ENCODE results near the gene TSPYL1. TPM values are rescaled to one million over a fixed set of nuclear protein-coding genes. Genes with fewer than 3 reads are reported as not detected.

TSPYL1 gene
- total and polyA plus RNA-seq, 8 donors, result 61.9 to 100 (median 81.5) TPM

DNA sequence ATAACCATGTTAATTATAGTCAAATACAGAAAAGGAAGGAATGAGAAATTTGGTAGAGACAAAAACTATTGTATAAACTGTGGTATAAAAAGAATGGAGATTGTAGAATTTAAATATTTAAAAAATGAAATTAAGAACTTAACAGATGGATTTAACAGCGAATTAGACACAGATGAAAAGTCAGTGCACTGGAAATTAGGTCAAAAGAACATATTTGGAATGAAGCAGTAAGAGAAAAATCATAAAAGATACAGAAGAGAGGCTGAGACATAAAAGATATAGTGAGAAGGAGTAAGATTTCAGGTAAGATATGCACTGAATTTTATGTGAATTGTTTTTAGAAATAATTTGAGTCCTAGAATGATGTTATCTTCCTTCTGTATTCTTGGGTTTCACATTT is 39.9 kb downstream of the TSPYL1 start:
- no peak for ATAC-seq
- TF ChIP-seq, protein P1, sequence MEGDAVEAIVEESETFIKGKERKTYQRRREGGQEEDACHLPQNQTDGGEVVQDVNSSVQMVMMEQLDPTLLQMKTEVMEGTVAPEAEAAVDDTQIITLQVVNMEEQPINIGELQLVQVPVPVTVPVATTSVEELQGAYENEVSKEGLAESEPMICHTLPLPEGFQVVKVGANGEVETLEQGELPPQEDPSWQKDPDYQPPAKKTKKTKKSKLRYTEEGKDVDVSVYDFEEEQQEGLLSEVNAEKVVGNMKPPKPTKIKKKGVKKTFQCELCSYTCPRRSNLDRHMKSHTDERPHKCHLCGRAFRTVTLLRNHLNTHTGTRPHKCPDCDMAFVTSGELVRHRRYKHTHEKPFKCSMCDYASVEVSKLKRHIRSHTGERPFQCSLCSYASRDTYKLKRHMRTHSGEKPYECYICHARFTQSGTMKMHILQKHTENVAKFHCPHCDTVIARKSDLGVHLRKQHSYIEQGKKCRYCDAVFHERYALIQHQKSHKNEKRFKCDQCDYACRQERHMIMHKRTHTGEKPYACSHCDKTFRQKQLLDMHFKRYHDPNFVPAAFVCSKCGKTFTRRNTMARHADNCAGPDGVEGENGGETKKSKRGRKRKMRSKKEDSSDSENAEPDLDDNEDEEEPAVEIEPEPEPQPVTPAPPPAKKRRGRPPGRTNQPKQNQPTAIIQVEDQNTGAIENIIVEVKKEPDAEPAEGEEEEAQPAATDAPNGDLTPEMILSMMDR (IDR thresholded peaks at IDR 0.05), result no peak

GRCh38 chr6:116239256-116239655 is 40.5 kb downstream of the TSPYL1 start:
- Histone ChIP-seq H3K36me3 (peaks cover 0 to 9% of the 10 kb centered on the region in 2 donors), H3K4me1 (no peaks in the 10 kb centered on the region), H3K27ac (no peak overlapping the region), H3K9me3 (no peaks in the 10 kb centered on the region), H3K4me3 (no peak overlapping the region), H3K27me3 (no peaks in the 10 kb centered on the region)
- ATAC-seq (no peak), DNase-seq (no peak)
- intact Hi-C loops (cut with DNase I), result no loop called here
- TF ChIP-seq, protein P1 (IDR thresholded peaks at IDR 0.05), result no peak

More for the DNA sequence above, 39.9 kb downstream of the TSPYL1 start:
- H3K9me3 ChIP-seq, result no peaks in the 10 kb centered on the region
- no peak overlapping the region for H3K4me3 ChIP-seq
- intact Hi-C loops (cut with DNase I), result no loop called here
- no peaks in the 10 kb centered on the region for H3K4me1 ChIP-seq
- no peak for DNase-seq
- H3K36me3 ChIP-seq, result peaks cover 0 to 9% of the 10 kb centered on the region in 2 donors
- H3K27ac ChIP-seq, result no peak overlapping the region
- H3K27me3 ChIP-seq, result no peaks in the 10 kb centered on the region

DNA sequence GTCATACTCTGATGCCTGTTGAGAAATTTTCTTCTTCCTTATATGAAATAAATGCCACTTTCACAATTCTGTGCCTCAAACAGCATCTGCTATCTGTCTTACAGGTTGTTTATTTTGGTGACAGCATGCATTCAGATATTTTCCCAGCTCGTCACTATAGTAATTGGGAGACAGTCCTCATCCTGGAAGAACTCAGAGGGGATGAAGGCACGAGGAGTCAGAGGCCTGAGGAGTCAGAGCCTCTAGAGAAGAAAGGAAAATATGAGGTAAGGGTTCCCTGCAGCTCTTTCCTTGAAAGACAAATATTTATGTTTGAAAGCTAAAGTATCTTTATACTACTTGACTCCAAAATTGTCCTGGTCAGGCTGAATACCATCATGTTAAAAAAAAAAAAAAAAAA is 41.6 kb downstream of the TSPYL1 start:
- no peak for ATAC-seq
- intact Hi-C loops (cut with DNase I), result no loop called here
- no peak overlapping the region for H3K27ac ChIP-seq
- H3K36me3 ChIP-seq, result peaks cover 0 to 9% of the 10 kb centered on the region in 2 donors
- TF ChIP-seq, protein P1 (IDR thresholded peaks at IDR 0.05), result no peak
- H3K4me3 ChIP-seq, result no peak overlapping the region
- no peak for DNase-seq
- H3K9me3 ChIP-seq, result no peaks in the 10 kb centered on the region
- no peaks in the 10 kb centered on the region for H3K27me3 ChIP-seq
- H3K4me1 ChIP-seq, result no peaks in the 10 kb centered on the region

- H3K27me3 ChIP-seq, result no peaks in the 10 kb centered on the region
- H3K4me3 ChIP-seq, result no peak overlapping the region
- no peak for ATAC-seq
- H3K4me1 ChIP-seq, result no peaks in the 10 kb centered on the region
- peak in 1 of 4 donors; percentile 36 for DNase-seq
- TF ChIP-seq, protein P1 (IDR thresholded peaks at IDR 0.05), result no peak
- no peak overlapping the region for H3K27ac ChIP-seq
- no peaks in the 10 kb centered on the region for H3K9me3 ChIP-seq
- intact Hi-C loops (cut with DNase I), result no loop called here
- peaks cover 0 to 4% of the 10 kb centered on the region in 2 donors for H3K36me3 ChIP-seq
Measured at GRCh38 chr6:116234689-116235088, 45.0 kb downstream of the TSPYL1 start.

DNA sequence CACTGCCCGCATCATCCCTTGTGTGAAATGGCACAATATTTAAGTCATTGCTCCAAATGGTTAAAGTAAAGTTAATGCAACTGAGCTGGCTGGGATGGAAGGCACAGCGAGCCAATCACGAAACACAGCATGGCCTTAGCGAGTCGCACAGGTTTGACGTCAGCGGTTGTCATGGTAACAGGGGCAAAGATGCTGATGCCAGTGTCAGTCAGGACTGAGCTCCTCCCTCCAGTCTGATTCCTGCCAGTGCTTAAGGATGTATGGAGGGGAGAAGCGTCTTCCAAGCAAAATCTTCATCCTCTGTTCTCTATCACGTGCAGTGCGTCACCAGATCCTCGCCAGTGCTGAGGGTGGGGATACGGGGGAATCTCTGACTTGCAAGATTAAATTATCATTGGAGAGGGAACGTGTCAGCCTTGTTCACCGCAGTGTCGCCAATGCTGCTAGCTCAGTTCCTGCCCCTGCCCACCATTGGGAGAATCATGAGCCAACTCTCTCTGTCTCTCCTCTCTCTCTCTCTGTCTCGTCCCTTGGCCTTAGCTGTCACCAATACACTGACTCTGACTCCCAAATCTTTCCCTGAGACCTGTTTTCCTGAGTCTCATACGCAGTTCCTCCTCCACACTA is 50.3 kb downstream of the TSPYL1 start:
- intact Hi-C loops (cut with DNase I), result no loop called here
- Histone ChIP-seq H3K9me3 (no peaks in the 10 kb centered on the region), H3K4me1 (no peaks in the 10 kb centered on the region), H3K27me3 (no peaks in the 10 kb centered on the region), H3K36me3 (peaks cover 0 to 3% of the 10 kb centered on the region in 2 donors), H3K4me3 (no peak overlapping the region), H3K27ac (no peak overlapping the region)
- ATAC-seq, result no peak
- TF ChIP-seq, protein P1 (IDR thresholded peaks at IDR 0.05), result no peak
- peak in 1 of 4 donors; percentile 65 for DNase-seq

Other genes with a start within 250 kb of the TSPYL1 start
- 10 to 100 TPM in 1 of 2 donors, 1 to 10 TPM in 1; 8.5 to 16.1 TPM for gene FRK, start 219.0 kb downstream of the TSPYL1 start, total RNA-seq
- gene FRK, start 219.0 kb downstream of the TSPYL1 start, polyA plus RNA-seq (ENCODE audit: insufficient read length in 6 of 6), result 1 to 10 TPM; 3.1 to 4.8 (median 4.1) TPM
- gene NT5DC1, start 179.1 kb downstream of the TSPYL1 start, total RNA-seq, result 10 to 100 TPM; 36.9 to 48.3 TPM
- gene NT5DC1, start 179.1 kb downstream of the TSPYL1 start, polyA plus RNA-seq (ENCODE audit: insufficient read length in 6 of 6), result 10 to 100 TPM; 42.1 to 56.8 (median 53.7) TPM
- 10 to 100 TPM in 1 of 2 donors, not detected in 1; 26.6 TPM for gene COL10A1, start 153.8 kb downstream of the TSPYL1 start, total RNA-seq
- under 1 TPM; 0.18 to 0.45 (median 0.31) TPM for gene COL10A1, start 153.8 kb downstream of the TSPYL1 start, polyA plus RNA-seq (ENCODE audit: insufficient read length in 6 of 6)
- 10 to 100 TPM; 10.2 to 17.6 TPM for gene TSPYL4, start 25.9 kb downstream of the TSPYL1 start, total RNA-seq
- 10 to 100 TPM; 47.7 to 53.8 (median 51.0) TPM for gene TSPYL4, start 25.9 kb downstream of the TSPYL1 start, polyA plus RNA-seq (ENCODE audit: insufficient read length in 6 of 6)
- 10 to 100 TPM; 39.7 to 85.6 TPM for gene DSE, start 91.0 kb upstream of the TSPYL1 start, total RNA-seq
- gene DSE, start 91.0 kb upstream of the TSPYL1 start, polyA plus RNA-seq (ENCODE audit: insufficient read length in 6 of 6), result 10 to 100 TPM; 45.1 to 55.1 (median 51.0) TPM
- gene CALHM6, start 181.4 kb upstream of the TSPYL1 start, total RNA-seq, result 1 to 10 TPM; 2.1 to 6.4 TPM
- 1 to 10 TPM; 2.1 to 9.1 (median 6.2) TPM for gene CALHM6, start 181.4 kb upstream of the TSPYL1 start, polyA plus RNA-seq (ENCODE audit: insufficient read length in 6 of 6)
- 1 to 10 TPM; 2.3 to 2.9 TPM for gene CALHM5, start 231.7 kb upstream of the TSPYL1 start, total RNA-seq
- gene CALHM5, start 231.7 kb upstream of the TSPYL1 start, polyA plus RNA-seq (ENCODE audit: insufficient read length in 6 of 6), result 1 to 10 TPM; 4.8 to 6.7 (median 5.7) TPM